ENCODE data around the gene TFPI. TPM values are rescaled to one million over a fixed set of nuclear protein-coding genes. Genes with fewer than 3 reads are reported as not detected.
"Not testable (repeated sequence)": the region's sequence is repeated elsewhere in the genome, so short reads cannot be mapped to it uniquely, and the experiment has no call there.

Gene TFPI
- total RNA-seq, 1 donor from 2014 or later, result 17.5 TPM

DNA sequence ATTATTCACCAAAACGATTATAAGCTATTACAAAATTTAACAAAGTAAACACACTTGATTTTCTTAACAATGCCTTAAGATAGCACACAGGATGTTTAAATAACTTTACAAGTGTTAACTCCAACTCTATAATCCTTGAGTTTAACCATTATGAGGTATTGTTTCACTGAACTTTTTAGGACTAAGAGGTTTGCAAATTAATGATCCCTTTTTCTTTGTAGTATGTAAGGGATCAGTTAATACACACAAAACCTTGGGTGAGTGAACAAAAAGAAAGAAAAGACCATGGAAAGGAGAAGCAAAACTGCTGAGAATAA, 21.5 kb upstream of the TFPI start:
- peaks cover 13% of the 10 kb centered on the region for H3K9me3 Mint-ChIP-seq (ENCODE audit: low read depth)
- DNase-seq (ENCODE audit: low spot score, unreplicated experiment), result no peak
- H3K36me3 Mint-ChIP-seq (ENCODE audit: insufficient read depth), result peaks cover 1% of the 10 kb centered on the region
- H3K27ac Mint-ChIP-seq, result peak overlapping the region; percentile 28
- no peaks in the 10 kb centered on the region for H3K27me3 Mint-ChIP-seq
- no peak overlapping the region for H3K4me3 Mint-ChIP-seq (ENCODE audit: low read depth)
- TF ChIP-seq, protein P1, sequence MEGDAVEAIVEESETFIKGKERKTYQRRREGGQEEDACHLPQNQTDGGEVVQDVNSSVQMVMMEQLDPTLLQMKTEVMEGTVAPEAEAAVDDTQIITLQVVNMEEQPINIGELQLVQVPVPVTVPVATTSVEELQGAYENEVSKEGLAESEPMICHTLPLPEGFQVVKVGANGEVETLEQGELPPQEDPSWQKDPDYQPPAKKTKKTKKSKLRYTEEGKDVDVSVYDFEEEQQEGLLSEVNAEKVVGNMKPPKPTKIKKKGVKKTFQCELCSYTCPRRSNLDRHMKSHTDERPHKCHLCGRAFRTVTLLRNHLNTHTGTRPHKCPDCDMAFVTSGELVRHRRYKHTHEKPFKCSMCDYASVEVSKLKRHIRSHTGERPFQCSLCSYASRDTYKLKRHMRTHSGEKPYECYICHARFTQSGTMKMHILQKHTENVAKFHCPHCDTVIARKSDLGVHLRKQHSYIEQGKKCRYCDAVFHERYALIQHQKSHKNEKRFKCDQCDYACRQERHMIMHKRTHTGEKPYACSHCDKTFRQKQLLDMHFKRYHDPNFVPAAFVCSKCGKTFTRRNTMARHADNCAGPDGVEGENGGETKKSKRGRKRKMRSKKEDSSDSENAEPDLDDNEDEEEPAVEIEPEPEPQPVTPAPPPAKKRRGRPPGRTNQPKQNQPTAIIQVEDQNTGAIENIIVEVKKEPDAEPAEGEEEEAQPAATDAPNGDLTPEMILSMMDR (IDR thresholded peaks at IDR 0.05; ENCODE audit: unreplicated experiment), result no peak
- H3K4me1 Mint-ChIP-seq (ENCODE audit: low read depth), result peaks cover 26% of the 10 kb centered on the region

- Mint-ChIP-seq H3K4me1 (ENCODE audit: low read depth) (peaks cover 24% of the 10 kb centered on the region), H3K27ac (peak overlapping the region; percentile 28)
These were observed 20.9 kb upstream of the TFPI start for GRCh38 chr2:187574969-187575750.

DNA sequence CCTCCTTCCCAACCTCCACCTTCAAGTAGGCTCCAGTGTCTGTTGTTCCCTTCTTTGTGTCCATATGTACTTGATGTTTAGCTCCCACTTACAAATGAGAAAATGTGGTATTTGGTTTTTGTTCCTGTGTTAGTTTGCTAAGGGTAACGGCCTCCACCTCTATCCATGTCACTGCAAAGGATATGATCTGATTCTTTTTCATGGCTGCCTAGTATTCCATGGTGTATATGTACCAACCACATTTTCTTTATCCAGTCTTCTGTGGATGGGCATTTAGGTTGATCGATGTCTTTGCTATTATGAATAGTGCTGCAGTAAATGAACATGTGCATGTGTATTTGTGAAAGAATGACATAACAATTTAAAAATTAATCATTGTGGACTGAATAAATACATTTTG, 19.5 kb upstream of the TFPI start:
- no peaks in the 10 kb centered on the region for H3K27me3 Mint-ChIP-seq
- H3K4me3 Mint-ChIP-seq (ENCODE audit: low read depth), result no peak overlapping the region
- TF ChIP-seq, protein P1 (IDR thresholded peaks at IDR 0.05; ENCODE audit: unreplicated experiment), result no peak
- no peak for DNase-seq (ENCODE audit: low spot score, unreplicated experiment)
- H3K4me1 Mint-ChIP-seq (ENCODE audit: low read depth), result peaks cover 30% of the 10 kb centered on the region
- peaks cover 1% of the 10 kb centered on the region for H3K36me3 Mint-ChIP-seq (ENCODE audit: insufficient read depth)
- H3K27ac Mint-ChIP-seq, result no peak overlapping the region
- H3K9me3 Mint-ChIP-seq (ENCODE audit: low read depth), result peaks cover 13% of the 10 kb centered on the region

More at GRCh38 chr2:187574969-187575750, 20.9 kb upstream of the TFPI start:
- no peaks in the 10 kb centered on the region for H3K27me3 Mint-ChIP-seq
- peaks cover 1% of the 10 kb centered on the region for H3K36me3 Mint-ChIP-seq (ENCODE audit: insufficient read depth)
- H3K9me3 Mint-ChIP-seq (ENCODE audit: low read depth), result peaks cover 13% of the 10 kb centered on the region
- H3K4me3 Mint-ChIP-seq (ENCODE audit: low read depth), result no peak overlapping the region
- no peak for DNase-seq (ENCODE audit: low spot score, unreplicated experiment)
- TF ChIP-seq, protein P1 (IDR thresholded peaks at IDR 0.05; ENCODE audit: unreplicated experiment), result no peak

- not testable (repeated sequence) for H3K27me3 Mint-ChIP-seq; H3K36me3 Mint-ChIP-seq (ENCODE audit: insufficient read depth); DNase-seq (ENCODE audit: low spot score, unreplicated experiment); H3K4me3 Mint-ChIP-seq (ENCODE audit: low read depth)
- H3K9me3 Mint-ChIP-seq (ENCODE audit: low read depth), result peaks cover 13% of the 10 kb centered on the region
- H3K4me1 Mint-ChIP-seq (ENCODE audit: low read depth), result peaks cover 25% of the 10 kb centered on the region
- H3K27ac Mint-ChIP-seq, result peak overlapping the region; percentile 39
These were observed 17.8 kb upstream of the TFPI start for GRCh38 chr2:187571996-187572395.

DNA sequence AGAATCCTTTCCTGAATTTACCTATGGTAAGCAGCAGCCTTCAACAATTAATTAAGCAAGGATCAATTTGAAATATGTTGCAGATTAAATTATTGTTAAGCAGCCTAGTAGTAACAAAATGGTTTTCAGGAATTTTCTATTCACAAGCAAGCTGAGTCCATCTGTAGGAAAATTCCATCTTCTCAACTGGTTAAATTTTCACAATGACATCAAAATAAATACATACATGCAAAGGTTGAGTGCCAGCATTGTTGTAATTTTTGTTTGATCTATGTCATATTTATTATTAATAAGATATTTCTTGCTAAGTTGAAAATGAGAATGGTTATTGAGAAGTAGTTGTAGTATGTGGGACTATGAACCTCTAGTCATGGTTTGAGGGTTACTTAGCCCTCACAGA, 15.3 kb upstream of the TFPI start:
- H3K9me3 Mint-ChIP-seq (ENCODE audit: low read depth), result peaks cover 13% of the 10 kb centered on the region
- TF ChIP-seq, protein P1 (IDR thresholded peaks at IDR 0.05; ENCODE audit: unreplicated experiment), result no peak
- DNase-seq (ENCODE audit: low spot score, unreplicated experiment), result no peak
- H3K27ac Mint-ChIP-seq, result no peak overlapping the region
- peaks cover 1% of the 10 kb centered on the region for H3K36me3 Mint-ChIP-seq (ENCODE audit: insufficient read depth)
- H3K4me3 Mint-ChIP-seq (ENCODE audit: low read depth), result no peak overlapping the region
- H3K27me3 Mint-ChIP-seq, result peaks cover 26% of the 10 kb centered on the region
- H3K4me1 Mint-ChIP-seq (ENCODE audit: low read depth), result peaks cover 7% of the 10 kb centered on the region

- Mint-ChIP-seq H3K27ac (no peak overlapping the region), H3K9me3 (ENCODE audit: low read depth) (peaks cover 13% of the 10 kb centered on the region), H3K4me3 (ENCODE audit: low read depth) (no peak overlapping the region), H3K27me3 (peaks cover 31% of the 10 kb centered on the region), H3K4me1 (ENCODE audit: low read depth) (peaks cover 7% of the 10 kb centered on the region), H3K36me3 (ENCODE audit: insufficient read depth) (peaks cover 1% of the 10 kb centered on the region)
- DNase-seq (ENCODE audit: low spot score, unreplicated experiment), result no peak
- TF ChIP-seq, protein P1 (IDR thresholded peaks at IDR 0.05; ENCODE audit: unreplicated experiment), result no peak
These were observed 14.8 kb upstream of the TFPI start for GRCh38 chr2:187569042-187569441.

Data from progenitor cell of endocrine pancreas (in vitro differentiated cells).